ENCODE results near the gene KHDC4. TPM values are rescaled to one million over a fixed set of nuclear protein-coding genes. Genes with fewer than 3 reads are reported as not detected.
A peak's percentile ranks its signal among the peaks of the same experiment; 100 is the strongest.

The KHDC4 gene
- total and polyA plus RNA-seq, 2 donors (not counting 1 experiment from before 2014, with no cell fraction given) = 24.6 to 25.4 TPM

GRCh38 chr1:155946633-155947219, 12.5 kb upstream of the KHDC4 start:
- no peak overlapping the region for H2AFZ ChIP-seq (ENCODE audit: low read length)

DNA sequence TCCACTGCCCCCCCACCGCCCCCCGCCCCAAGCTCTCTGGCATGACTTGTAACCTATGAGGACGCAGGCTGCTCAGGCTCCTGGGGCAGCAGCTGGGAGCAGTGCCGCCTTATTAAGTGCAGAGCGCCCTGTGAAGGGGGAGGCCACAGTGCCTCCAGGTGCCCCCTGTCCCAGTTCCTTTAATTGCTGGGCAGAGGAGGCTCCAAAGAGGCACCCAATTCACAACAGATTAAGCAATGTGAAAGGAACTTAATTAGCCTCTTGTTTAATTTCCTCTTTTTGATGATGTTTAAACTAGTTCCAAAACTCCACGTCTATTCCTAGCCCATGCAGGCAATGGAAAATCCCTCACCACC, 10.2 kb upstream of the KHDC4 start:
- Histone ChIP-seq H3K27ac (ENCODE audit: insufficient read depth, low read length) (no peak overlapping the region), H3K4me1 (ENCODE audit: control insufficient read depth, extremely low read depth, insufficient read depth, low read length) (peaks cover 3% of the 10 kb centered on the region), H4K20me1 (ENCODE audit: control insufficient read depth, extremely low read depth, insufficient read depth, low read length) (no peaks in the 10 kb centered on the region), H3K9me3 (ENCODE audit: control insufficient read depth, insufficient read depth, low read depth, low read length) (no peaks in the 10 kb centered on the region), H3K4me3 (replicated peaks in 1 of 4; ENCODE audit: control extremely low read depth in 1 of 4, insufficient read depth in 1 of 4, low read depth in 3 of 4, low read length in 4 of 4) (no peak overlapping the region), H3K4me2 (ENCODE audit: extremely low read depth, insufficient read depth, low read length) (no peak overlapping the region), H3K27me3 (ENCODE audit: control insufficient read depth, insufficient read depth, low read length) (no peaks in the 10 kb centered on the region), H3K79me2 (ENCODE audit: control insufficient read depth, insufficient read depth, low read length) (no peaks in the 10 kb centered on the region), H2AFZ (ENCODE audit: low read length) (no peak overlapping the region), H3K36me3 (ENCODE audit: control insufficient read depth, insufficient read depth, low read length) (peaks cover 5% of the 10 kb centered on the region), H3K9ac (ENCODE audit: insufficient read depth, low read length) (no peak overlapping the region)
- no peak for TF ChIP-seq EZH2 (IDR thresholded peaks at IDR 0.05; ENCODE audit: low read length, missing control alignments)
- TF ChIP-seq, protein P1, sequence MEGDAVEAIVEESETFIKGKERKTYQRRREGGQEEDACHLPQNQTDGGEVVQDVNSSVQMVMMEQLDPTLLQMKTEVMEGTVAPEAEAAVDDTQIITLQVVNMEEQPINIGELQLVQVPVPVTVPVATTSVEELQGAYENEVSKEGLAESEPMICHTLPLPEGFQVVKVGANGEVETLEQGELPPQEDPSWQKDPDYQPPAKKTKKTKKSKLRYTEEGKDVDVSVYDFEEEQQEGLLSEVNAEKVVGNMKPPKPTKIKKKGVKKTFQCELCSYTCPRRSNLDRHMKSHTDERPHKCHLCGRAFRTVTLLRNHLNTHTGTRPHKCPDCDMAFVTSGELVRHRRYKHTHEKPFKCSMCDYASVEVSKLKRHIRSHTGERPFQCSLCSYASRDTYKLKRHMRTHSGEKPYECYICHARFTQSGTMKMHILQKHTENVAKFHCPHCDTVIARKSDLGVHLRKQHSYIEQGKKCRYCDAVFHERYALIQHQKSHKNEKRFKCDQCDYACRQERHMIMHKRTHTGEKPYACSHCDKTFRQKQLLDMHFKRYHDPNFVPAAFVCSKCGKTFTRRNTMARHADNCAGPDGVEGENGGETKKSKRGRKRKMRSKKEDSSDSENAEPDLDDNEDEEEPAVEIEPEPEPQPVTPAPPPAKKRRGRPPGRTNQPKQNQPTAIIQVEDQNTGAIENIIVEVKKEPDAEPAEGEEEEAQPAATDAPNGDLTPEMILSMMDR (conservative IDR thresholded peaks at IDR 0.05 in 1 of 2, IDR thresholded peaks at IDR 0.05 in 1 of 2; ENCODE audit: low read depth in 1 of 2, low read length in 2 of 2) = no peak
- peak in 1 of 2 donors; percentile 37 for DNase-seq (ENCODE audit: low read depth in 2 of 2)

More at GRCh38 chr1:155946633-155947219, 12.5 kb upstream of the KHDC4 start:
- Histone ChIP-seq H4K20me1 (ENCODE audit: control insufficient read depth, extremely low read depth, insufficient read depth, low read length) (no peaks in the 10 kb centered on the region), H3K4me2 (ENCODE audit: extremely low read depth, insufficient read depth, low read length) (no peak overlapping the region), H3K27me3 (ENCODE audit: control insufficient read depth, insufficient read depth, low read length) (no peaks in the 10 kb centered on the region), H3K9ac (ENCODE audit: insufficient read depth, low read length) (no peak overlapping the region), H3K4me1 (ENCODE audit: control insufficient read depth, extremely low read depth, insufficient read depth, low read length) (no peaks in the 10 kb centered on the region), H3K79me2 (ENCODE audit: control insufficient read depth, insufficient read depth, low read length) (no peaks in the 10 kb centered on the region), H3K27ac (ENCODE audit: insufficient read depth, low read length) (no peak overlapping the region), H3K36me3 (ENCODE audit: control insufficient read depth, insufficient read depth, low read length) (peaks cover 22% of the 10 kb centered on the region), H3K4me3 (replicated peaks in 1 of 4; ENCODE audit: control extremely low read depth in 1 of 4, insufficient read depth in 1 of 4, low read depth in 3 of 4, low read length in 4 of 4) (no peak overlapping the region), H3K9me3 (ENCODE audit: control insufficient read depth, insufficient read depth, low read depth, low read length) (no peaks in the 10 kb centered on the region)
- no peak for TF ChIP-seq EZH2 (IDR thresholded peaks at IDR 0.05; ENCODE audit: low read length, missing control alignments)
- TF ChIP-seq, protein P1 (conservative IDR thresholded peaks at IDR 0.05 in 1 of 2, IDR thresholded peaks at IDR 0.05 in 1 of 2; ENCODE audit: low read depth in 1 of 2, low read length in 2 of 2) = no peak
- no peak for DNase-seq (ENCODE audit: low read depth in 2 of 2)

DNA sequence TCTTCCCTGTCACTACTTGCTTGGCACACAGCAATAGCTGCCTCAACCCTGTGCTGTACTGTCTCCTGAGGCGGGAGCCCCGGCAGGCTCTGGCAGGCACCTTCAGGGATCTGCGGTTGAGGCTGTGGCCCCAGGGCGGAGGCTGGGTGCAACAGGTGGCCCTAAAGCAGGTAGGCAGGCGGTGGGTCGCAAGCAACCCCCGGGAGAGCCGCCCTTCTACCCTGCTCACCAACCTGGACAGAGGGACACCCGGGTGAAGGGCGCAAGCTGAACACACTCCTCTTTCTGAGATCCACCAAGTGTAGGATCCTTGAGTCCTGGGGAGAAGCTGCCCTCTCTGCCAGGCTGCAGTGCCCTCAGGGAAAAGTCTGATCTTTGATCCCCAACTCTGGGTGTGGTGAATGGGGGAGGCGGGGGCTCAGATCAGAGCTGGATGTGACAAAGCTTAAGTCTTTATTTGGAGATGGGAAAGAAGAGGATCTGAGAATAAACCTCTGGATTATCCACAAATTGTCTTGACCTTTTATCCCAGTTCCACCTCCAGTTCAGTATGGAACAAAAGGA, 8.4 kb upstream of the KHDC4 start:
- TF ChIP-seq, protein P1 (conservative IDR thresholded peaks at IDR 0.05 in 1 of 2, IDR thresholded peaks at IDR 0.05 in 1 of 2; ENCODE audit: low read depth in 1 of 2, low read length in 2 of 2) = no peak
- no peak for TF ChIP-seq EZH2 (IDR thresholded peaks at IDR 0.05; ENCODE audit: low read length, missing control alignments)
- no peak for DNase-seq (ENCODE audit: low read depth in 2 of 2)
- H3K4me3 ChIP-seq (replicated peaks in 1 of 4; ENCODE audit: control extremely low read depth in 1 of 4, insufficient read depth in 1 of 4, low read depth in 3 of 4, low read length in 4 of 4) = no peak overlapping the region
- no peak overlapping the region for H3K27ac ChIP-seq (ENCODE audit: insufficient read depth, low read length)
- H4K20me1 ChIP-seq (ENCODE audit: control insufficient read depth, extremely low read depth, insufficient read depth, low read length) = no peaks in the 10 kb centered on the region
- H3K27me3 ChIP-seq (ENCODE audit: control insufficient read depth, insufficient read depth, low read length) = no peaks in the 10 kb centered on the region
- no peak overlapping the region for H3K4me2 ChIP-seq (ENCODE audit: extremely low read depth, insufficient read depth, low read length)
- no peaks in the 10 kb centered on the region for H3K79me2 ChIP-seq (ENCODE audit: control insufficient read depth, insufficient read depth, low read length)
- peaks cover 3% of the 10 kb centered on the region for H3K4me1 ChIP-seq (ENCODE audit: control insufficient read depth, extremely low read depth, insufficient read depth, low read length)
- H2AFZ ChIP-seq (ENCODE audit: low read length) = no peak overlapping the region
- peaks cover 5% of the 10 kb centered on the region for H3K36me3 ChIP-seq (ENCODE audit: control insufficient read depth, insufficient read depth, low read length)
- H3K9ac ChIP-seq (ENCODE audit: insufficient read depth, low read length) = no peak overlapping the region
- H3K9me3 ChIP-seq (ENCODE audit: control insufficient read depth, insufficient read depth, low read depth, low read length) = no peaks in the 10 kb centered on the region
